ENCODE results near the gene PPP1R14B.

PPP1R14B gene, protein sequence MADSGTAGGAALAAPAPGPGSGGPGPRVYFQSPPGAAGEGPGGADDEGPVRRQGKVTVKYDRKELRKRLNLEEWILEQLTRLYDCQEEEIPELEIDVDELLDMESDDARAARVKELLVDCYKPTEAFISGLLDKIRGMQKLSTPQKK

DNA sequence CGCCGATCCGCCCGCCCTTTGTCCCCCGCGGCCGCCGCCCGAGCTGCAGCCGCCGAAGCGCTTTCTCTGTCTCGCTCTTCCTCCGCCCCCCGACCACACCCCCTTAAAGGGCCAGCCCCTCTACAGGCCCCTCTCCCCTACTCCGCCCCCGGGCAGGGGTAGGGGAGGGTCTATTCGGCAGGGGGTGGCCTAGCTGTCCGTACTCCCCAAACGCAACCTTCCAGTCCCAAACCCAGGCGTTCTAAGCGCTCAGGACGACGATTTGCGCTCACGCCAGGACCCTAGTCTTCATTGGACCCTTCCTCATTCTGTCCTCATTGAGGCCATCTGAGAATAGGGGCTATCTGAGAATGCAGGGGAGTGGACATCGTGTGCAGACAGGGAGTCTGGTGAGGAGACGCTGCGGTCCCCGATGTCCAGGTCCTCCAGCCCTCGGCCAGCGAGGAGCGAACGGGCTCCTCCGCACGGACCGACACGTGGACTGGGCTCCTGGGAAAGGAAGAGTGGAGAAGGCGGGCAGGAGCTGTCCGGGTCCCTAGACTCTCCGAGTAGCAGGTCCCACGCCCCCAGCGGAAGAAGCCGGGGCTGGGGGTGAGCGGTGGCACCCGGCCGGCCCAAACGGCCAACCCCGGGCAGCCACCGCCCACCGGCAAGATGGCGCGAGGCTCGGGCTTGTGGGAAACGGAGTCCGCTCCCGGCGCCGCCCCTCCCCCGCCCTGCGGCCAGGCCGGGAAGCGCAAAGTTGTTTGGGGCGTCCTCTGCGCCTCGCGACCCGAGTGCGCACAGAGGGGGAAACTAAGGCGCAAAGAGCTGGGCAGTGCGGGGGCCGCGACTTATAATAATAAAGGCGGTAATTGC is at the start of gene PPP1R14B:
PPP1R14B (minus strand) TSS at position 73 of the 858 bp plus-strand sequence. CDS start 270 bp downstream, outside the sequence.
- in situ Hi-C loops (cut with MboI; ENCODE audit: low sequenced_read_pairs) = loop anchor here (25.0 kb wide), 1 partner anchor 90 kb away; the partner anchor contains the start of gene CCDC88B

DNA sequence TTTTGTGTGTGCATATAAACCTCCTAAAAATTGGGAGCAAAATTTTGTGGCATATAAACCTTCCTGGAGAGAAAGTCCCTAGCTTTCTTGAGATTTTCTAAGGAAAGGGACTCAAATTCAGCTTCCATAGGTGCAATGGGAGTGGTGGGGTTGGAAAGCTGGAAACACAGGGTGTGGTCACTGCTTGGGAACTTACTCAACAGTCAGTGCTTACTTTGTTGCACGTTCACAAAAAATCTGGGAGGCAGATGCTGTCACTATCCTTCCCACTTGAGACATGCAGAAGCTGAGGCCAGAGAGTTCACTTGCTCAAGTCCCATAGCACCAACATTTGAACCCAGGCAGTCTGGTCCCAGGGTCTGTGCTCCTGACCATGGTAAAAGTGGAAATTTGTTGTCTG is 49.5 kb upstream of the PPP1R14B start:
- in situ Hi-C loops (cut with MboI; ENCODE audit: low sequenced_read_pairs) = no loop called here

DNA sequence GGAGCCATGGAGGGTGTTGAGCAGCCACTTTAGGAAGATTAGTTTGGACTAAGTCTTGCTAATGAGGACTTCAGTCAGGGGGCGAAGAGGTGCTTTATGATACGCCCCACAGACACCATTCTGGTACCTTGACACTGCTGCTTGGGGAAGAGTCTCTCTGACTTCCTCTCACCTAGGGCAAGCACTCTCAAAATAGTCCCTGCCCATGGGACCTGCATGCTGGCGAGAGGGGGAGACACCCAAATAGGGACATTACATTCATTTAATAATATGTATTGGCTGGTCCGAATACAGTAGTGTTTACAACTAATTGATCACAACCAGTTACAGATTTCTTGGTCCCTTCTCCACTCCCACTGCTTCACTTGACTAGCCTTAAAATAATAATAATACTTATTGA is 49.0 kb upstream of the PPP1R14B start:
- in situ Hi-C loops (cut with MboI; ENCODE audit: low sequenced_read_pairs) = no loop called here

DNA sequence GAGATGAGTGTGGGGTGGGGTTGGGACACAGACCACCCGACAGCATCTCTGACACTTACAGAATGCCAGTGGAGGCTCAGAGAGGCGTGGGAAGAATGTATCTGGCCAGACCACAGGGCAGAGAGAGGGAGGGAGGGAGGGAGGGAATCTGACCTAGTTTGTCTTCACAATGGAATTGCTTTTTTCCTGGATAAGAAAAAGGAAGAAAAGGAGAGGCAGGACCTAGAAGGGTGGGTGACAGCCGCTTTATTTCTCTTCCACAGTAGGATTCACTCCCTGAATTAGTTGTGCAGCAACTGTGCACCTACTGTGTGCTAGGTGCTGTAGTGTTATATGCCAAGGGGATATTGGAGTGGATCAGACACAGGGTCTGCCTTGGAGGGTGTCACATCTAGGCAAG is 48.0 kb upstream of the PPP1R14B start:
- in situ Hi-C loops (cut with MboI; ENCODE audit: low sequenced_read_pairs) = no loop called here

DNA sequence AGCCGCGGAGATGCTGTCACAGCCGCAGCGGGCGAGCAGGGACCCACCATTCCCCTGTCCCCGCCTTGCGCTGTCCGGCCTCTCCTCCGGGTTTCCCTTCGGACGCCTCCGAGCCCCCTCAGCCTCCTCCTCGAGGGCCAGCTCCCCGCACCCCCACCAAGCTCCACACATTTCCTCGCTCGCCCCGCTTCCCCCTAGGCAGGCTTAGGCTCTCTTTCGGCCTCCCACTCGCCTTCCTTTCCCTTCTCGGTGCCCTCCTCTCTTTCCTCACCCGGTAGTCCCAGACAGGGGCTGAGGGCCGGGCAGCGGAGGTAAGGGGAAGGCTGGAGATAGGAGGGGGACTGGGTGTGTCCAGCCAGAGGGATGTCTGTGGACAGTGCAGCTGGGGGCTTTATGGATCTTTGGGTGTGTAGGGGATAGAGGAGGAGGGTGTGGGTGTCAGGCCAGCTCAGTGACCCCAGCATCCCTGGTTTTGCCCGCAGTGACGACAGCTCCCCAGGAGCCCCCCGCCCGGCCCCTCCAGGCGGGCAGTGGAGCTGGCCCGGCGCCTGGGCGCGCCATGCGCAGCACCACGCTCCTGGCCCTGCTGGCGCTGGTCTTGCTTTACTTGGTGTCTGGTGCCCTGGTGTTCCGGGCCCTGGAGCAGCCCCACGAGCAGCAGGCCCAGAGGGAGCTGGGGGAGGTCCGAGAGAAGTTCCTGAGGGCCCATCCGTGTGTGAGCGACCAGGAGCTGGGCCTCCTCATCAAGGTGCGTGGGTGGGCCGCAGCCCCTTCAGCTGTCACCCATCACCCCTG is 45.9 kb upstream of the PPP1R14B start:
- in situ Hi-C loops (cut with MboI; ENCODE audit: low sequenced_read_pairs) = no loop called here

DNA sequence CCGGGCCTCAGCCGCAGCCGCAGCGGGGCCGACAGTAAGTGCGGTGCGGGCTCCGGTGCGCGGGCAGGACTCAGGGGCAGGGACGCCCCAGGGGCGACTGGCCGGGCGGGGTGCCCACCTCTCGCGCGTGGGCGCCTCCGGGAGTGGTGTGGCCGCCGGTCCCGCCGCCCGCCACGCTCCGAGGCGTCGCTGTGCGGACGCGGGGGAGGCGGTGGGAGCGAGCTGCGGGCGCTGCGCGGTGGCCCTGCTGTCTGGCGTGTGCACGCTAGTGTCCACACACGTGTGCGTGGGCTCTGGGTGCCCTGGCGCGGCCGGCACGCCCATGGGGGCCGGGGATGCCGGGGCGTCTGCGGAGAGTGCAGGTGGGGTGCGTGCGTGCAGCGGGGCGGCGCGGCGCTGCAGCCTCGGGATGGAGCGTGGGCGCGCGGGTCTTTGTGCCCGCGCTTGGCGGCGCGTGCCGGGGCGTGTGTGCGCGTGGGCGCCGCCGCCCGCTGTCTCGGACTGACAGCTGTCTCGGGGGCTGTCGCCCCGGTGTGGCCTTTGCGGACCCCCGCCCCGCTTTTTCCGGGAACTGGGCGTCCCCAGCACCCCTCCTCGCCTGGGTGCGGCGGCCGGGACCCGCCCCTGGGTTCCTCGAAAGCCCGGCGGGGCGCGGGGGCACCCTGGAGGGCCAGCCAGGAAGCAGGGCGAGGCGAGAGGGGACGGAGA is 45.2 kb upstream of the PPP1R14B start:
- in situ Hi-C loops (cut with MboI; ENCODE audit: low sequenced_read_pairs) = no loop called here

DNA sequence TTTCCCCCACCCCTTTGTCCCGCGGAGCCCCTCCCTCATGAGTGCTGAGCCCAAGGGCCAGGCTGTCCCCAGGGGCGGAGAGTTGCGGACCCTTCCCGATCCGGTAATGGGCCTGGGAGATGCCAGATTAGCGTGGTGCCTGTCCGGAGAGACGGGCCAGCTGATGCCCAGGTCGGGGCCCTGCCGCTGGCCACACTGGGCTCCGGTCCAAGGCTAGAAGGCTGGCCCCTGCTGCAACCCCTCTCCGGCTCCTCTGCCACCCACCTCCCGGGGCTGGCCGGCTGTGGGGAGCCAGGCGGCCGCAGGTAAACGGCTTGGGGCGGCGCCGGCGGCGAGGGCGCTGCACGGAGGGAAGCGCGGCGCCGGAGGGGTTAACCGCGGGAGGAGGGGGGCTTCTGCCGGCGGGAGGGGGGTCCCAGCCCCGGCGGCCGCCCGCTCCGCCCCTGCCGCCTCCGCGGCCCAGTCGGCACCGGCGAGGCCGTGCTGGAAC is 44.6 kb upstream of the PPP1R14B start, which contains the start of gene KCNK4:
KCNK4 (plus strand) TSS at position 41 of the 490 bp plus-strand sequence. CDS start 1,717 bp downstream, outside the sequence.
- in situ Hi-C loops (cut with MboI; ENCODE audit: low sequenced_read_pairs) = no loop called here

DNA sequence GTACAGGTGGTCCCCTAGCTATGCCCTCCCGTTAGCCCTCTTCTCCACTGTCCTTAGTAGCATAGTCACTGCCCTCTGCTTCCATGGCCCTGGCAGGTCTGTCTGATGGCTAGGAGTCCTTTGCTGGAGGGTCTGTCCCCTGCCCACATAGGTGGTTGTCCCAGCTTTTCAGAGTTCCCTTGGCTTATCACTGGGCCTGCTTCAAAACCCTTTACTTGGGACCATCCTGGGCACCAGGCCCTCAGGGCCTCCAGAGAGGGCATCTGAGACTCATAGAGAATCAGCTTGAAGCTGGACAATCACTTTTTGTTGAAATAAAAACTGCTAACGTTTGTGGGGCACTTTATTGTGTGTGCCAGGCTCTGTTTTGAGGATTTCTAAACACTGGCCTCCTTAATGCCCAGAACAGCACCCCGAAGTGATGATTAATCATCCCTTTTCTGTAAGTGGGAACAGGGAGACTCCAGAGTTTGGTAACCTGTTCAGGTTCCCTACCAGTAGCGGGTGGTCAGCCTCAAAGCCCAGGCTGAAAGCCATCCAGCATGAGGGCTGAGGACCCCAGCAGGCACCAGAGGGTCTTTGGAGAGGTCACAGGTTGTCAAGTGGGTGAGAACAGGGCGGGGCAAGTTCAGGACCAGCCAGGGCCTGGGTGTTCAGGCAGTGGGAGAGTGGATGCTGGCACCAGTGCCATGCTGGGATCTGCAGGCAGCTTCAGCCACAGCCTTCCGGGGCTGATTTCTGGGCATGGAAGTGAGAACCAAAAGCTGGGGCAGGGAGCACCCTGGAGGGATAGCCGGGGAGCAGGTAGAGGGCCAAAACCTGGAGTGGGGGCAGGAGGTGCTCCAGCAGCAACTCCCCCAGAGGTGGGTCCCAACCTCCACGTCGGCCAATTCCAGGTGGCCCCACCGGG is 43.9 kb upstream of the PPP1R14B start:
- in situ Hi-C loops (cut with MboI; ENCODE audit: low sequenced_read_pairs) = no loop called here

DNA sequence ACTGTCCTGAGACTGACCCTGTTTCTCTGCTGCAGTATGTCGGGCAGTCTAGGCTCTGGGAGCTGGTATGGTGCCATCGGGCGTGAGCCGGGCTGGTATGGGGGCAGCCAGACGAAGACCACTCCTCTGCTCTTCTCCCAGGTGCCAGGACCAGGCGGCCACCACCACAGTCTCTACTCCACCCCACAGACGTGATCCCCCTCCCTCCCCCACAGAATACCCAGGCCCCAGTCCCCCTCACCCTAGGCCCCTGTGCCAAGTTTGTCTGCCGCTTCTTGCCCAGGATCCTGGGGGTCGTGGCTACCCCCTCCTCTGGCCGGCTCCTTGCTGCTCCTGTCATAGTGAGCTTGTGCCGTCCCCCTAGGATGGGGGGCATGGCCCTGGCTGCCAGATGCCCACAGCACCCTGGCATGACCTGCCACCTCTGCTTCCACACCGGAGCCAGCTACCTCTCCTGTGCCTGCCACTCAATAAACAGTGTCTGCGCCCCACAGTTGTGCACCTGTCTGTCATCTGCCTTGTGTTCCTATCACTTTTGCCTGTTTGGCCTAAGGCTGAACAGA is 42.3 kb upstream of the PPP1R14B start:
- in situ Hi-C loops (cut with MboI; ENCODE audit: low sequenced_read_pairs) = no loop called here

DNA sequence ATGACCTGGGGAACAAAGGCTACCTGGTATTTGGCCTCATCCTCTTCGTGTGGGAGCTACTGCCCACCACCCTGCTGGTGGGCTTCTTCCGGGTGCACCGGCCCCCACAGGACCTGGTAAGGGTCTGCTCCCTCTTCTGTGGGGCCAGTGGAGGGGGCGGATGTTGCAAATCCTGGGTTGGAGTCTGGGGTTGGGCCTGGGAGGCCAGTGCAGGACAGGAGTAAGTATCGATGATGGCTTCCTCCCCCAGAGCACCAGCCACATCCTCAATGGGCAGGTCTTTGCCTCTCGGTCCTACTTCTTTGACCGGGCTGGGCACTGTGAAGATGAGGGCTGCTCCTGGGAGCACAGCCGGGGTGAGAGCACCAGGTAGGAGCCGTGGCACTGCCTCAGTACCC is 41.6 kb upstream of the PPP1R14B start:
- in situ Hi-C loops (cut with MboI; ENCODE audit: low sequenced_read_pairs) = no loop called here

DNA sequence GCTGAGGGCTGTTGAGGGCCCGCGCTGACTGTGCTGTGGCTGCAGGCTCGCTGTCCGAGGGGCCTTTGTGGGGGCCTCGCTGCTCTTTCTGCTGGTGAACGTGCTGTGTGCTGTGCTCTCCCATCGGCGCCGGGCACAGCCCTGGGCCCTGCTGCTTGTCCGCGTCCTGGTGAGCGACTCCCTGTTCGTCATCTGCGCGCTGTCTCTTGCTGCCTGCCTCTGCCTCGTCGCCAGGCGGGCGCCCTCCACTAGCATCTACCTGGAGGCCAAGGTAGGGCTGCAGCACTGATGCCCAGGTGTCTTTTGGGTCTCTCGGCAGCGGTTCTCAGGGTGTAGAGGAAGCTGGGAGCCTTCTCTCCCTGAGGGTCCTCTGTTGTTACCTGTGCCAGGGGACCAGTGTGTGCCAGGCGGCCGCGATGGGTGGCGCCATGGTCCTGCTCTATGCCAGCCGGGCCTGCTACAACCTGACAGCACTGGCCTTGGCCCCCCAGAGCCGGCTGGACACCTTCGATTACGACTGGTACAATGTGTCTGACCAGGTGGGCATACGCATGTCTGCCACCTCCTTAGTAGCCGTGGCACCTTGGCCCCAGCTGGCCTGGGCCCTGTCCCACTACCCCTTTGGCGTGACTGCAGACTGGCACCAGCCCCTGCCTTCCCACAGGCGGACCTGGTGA is 41.1 kb upstream of the PPP1R14B start:
- in situ Hi-C loops (cut with MboI; ENCODE audit: low sequenced_read_pairs) = no loop called here

DNA sequence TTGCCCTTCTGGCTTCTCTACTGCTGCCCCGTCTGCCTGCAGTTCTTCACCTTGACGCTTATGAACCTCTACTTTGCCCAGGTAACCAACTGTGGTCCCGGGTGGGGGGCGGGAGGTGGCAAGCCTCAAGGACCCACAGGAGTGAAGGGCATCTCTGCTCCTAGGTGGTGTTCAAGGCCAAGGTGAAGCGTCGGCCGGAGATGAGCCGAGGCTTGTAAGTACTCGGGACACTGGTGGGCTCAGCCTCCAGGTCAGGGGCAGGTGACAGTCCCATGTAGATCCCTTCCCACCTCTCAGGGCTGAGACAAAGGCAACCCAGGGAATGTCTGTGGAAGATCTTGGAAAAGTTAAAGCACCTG is 40.0 kb upstream of the PPP1R14B start:
- in situ Hi-C loops (cut with MboI; ENCODE audit: low sequenced_read_pairs) = no loop called here

DNA sequence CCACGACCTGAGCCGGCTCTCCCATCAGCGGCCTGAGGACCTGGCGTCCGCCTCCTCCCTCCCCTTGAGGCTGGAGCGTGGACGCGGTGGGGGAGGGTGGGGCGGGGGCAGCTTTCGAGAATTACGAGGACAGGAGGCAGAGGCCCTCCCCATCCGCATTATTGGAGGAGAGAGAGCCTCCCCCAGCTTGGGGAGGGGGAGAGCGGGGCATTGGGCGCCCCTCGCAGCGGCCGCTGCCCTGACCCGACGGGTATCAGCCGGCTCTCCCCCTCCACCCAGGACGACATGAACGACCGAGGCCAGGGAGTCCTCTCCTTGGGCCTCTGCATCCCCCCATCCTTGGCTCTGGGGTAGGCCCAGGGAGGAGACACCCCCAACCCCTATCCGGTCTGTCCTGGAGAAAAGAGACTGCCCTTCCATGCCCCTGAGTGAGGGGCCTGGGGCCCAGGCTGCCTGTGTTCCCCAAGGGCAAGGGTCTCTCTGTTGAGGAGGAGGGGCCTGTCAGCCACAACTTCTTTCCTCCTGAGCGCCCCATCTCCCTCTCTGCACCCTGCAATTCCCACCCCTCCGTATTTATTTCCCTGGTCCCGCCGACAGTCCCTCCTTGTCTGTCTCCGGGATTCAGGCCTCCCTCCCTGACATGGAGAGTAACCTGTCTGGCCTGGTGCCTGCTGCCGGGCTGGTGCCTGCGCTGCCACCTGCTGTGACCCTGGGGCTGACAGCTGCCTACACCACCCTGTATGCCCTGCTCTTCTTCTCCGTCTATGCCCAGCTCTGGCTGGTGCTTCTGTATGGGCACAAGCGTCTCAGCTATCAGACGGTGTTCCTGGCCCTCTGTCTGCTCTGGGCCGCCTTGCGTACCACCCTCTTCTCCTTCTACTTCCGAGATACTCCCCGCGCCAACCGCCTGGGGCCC is 39.4 kb upstream of the PPP1R14B start:
- in situ Hi-C loops (cut with MboI; ENCODE audit: low sequenced_read_pairs) = no loop called here

DNA sequence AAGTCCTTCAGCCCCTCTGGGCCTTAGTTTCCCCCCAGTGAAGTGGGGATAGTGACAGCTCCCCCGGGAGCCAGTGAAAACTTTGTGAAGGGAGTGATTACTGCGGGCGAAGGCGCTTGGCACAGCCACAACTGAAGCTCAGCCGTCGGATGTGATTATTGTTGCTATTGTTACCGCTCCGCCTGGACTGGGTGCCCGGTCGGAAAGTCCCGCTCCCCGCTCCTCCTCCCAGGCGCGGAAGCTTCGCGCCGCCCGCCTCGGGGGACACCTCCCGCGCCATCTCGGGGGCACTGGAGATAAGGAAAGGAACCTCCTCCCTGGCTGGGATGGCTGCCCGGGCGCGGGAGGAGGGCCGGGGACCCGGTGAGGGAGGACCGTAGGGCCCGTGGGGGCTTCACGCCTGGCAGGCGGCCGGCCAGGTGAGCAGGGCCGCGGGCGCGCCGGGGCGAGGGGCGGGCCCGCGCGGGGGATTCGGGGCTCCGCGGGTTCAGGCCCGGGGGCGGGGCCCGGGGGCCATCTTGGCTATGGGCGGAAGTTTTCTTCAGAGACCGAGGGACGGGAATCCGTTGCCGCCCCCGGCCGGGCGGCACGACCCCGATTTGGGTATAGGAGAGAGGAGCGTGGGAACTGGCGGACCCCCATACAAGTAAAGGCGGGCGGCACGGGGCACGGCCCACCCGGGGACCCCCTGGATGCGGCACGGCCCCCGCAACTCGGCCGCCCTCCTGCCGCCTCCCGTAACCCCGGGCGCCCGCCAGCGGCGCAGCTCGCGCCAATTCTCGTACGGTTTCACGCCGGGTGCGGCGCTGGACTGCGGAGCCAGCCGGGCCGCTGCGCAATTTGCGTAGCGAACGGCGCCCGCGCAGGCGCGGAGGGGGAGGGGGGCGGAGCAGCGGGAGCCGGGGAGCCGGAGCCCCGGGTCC is 38.5 kb upstream of the PPP1R14B start, which contains the start of gene GPR137:
GPR137 (plus strand) TSS at position 887 of the 923 bp plus-strand sequence. CDS start 677 bp downstream, outside the sequence.
- in situ Hi-C loops (cut with MboI; ENCODE audit: low sequenced_read_pairs) = no loop called here

DNA sequence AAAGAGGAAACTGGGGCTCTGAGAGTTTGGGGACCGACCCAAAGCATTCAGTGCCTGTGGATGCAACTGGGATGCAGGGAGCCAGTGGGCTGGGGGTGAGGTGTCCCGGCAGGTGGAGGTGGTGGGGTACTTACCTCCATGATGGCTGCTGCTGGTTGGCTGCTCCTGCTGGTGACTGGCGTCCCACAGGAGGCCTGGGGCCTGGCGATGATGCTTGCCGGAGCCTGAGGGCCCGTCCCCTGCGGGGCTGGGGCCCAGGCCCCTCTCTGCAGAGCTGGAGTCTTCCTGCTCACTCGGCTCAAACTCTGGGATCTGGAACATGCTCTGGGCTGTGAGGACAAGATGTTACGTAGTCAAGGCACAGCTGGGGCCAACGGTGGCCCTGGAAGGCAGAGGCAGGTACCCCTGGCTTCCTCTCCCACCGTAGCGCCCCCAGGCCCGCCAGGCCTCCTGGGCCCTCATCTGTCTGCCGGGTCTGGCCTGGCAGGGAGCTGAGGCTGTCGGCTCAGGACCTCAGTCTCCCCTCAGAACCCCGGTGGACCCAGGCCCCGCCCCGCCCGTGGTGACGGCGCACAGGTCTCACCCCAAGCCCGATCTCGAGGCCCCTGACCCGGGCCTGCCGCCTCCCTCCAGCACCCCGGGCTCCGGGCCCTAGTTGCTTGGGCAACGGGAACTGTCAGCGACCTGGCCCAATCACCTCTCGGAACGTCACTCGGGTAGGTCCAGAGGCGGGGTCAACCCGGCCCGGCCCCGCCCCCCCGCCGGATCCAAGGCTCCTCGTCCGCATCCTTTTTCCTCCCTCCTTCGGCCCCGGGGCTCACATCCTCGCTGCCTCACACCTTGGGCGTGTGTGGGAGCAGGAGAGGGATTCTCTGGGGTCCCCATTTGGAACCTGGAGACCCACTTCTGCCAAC is 37.6 kb upstream of the PPP1R14B start, which contains the start of gene BAD:
BAD (minus strand) TSS at position 618 of the 914 bp plus-strand sequence; CDS start at position 321, 297 bp downstream.
- in situ Hi-C loops (cut with MboI; ENCODE audit: low sequenced_read_pairs) = no loop called here
